ENCODE data around the gene RUNX1. TPM values are rescaled to one million over a fixed set of nuclear protein-coding genes. Genes with fewer than 3 reads are reported as not detected.

Gene RUNX1
- total RNA-seq, 1 experiment from 2014 or later: 13.8 TPM

- DNase-seq (ENCODE audit: low read depth): peak; percentile 82
Observed at GRCh38 chr21:34745557-34746255, 303.4 kb downstream of the RUNX1 start.

DNA sequence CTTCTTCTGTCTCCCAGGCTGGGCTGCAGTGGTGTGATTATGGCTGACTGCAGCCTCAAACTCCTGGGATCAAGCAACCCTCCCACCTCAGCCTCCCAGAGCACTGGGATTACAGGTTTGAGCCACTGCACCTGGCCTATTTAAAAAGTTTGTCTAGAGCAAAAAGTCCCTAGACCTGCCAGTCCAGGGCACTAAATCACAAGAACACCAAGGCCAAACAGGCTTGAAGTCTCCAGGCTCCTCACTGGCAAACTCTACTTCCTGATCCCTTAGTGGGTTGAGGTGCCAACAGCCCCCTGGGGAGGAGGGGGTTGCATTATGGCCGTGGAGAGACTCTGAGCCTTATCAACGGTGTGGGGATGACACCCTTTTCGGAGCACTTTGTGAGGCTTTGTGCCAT lies 304.3 kb downstream of the RUNX1 start:
- no peak for DNase-seq (ENCODE audit: low read depth)

GRCh38 chr21:34743831-34744230 lies 305.3 kb downstream of the RUNX1 start:
- peak; percentile 93 for DNase-seq (ENCODE audit: low read depth)

DNA sequence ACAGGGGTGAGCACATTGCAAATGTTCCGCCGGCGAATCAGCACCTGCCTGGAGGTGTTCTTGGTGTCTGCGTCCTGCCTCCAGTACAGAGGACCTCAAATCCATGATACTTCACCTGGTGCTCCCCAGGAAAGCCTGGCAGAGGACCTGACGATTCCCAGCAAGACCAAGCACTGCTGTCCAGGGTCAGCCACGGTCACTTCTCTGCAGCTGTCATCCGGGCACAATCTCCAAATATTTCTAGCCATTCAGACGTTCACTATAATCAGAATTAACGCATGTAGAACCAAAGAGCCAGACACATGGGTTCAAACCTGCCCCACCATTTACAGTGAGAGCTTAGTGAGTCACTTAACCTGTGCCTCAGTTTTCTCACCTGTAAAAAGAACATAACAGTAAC lies 305.8 kb downstream of the RUNX1 start:
- DNase-seq (ENCODE audit: low read depth): no peak

DNA sequence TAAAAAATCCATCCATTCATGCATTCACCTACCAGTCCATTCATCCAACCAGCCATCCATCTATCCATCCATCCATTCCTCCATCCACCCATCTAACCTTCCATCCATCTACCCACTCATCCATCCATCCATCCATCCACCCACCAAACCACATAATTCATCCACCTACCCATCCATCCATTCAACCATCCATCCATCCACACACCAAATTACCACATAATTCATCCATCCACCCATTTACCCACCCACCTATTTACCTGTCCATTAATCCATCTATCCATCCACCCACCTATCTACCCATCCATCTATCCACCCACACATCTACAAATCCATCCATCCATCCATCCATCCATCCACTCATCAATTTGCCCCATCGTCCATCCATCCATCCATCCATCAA lies 308.9 kb downstream of the RUNX1 start:
- no peak for DNase-seq (ENCODE audit: low read depth)

All from M059J (cell line).